PC-9 (cell line): Measurements from ENCODE around the gene IP6K3. TPM values are rescaled to one million over a fixed set of nuclear protein-coding genes. Genes with fewer than 3 reads are reported as not detected.
A peak's percentile ranks its signal among the peaks of the same experiment; 100 is the strongest.

ENCODE experiments used
- BruUV-seq: library from RNA; stranded (reverse); fragments of 400-500 nt; replicated peaks from 2 replicates; lab custom pipeline; 2021; lab: Mats Ljungman, UMichigan
- CTCF ChIA-PET: fragments of 300-600 bp; sonication (Branson Sonifier 250); formaldehyde crosslinking; loops from one replicate; lab custom pipeline; 2022; ENCODE audit warnings: antibody characterized with exemption; lab: Charles Lee
- POLR2A ChIA-PET: fragments of 300-600 bp; sonication (Branson Sonifier 250); formaldehyde crosslinking; loops from one replicate; lab custom pipeline; 2022; ENCODE audit warnings: antibody characterized with exemption; ENCODE audit not compliant: unreplicated experiment; lab: Charles Lee
- DNase-seq, 2 experiments: peaks; one replicate each; pipeline versions ENCODE4 v3.0.0 to v3.0.0-alpha.2; 2015 to 2022; ENCODE audit warnings: mixed read lengths in 1 of 2
- H2AFZ ChIP-seq: fragments of 200-600 bp; sonication (generic); 2 replicates; pipeline ENCODE4 v1.8.1; 2017; ENCODE audit warnings: antibody characterized with exemption
- H3F3A ChIP-seq: fragments of 200-600 bp; sonication (generic); 2 replicates; pipeline ENCODE4 v1.8.1; 2017; ENCODE audit warnings: antibody characterized with exemption, mild to moderate bottlenecking, low read depth; ENCODE audit not compliant: insufficient read depth
- H3K27ac ChIP-seq: fragments of 200-600 bp; sonication (generic); 2 replicates; pipeline ENCODE4 v1.6.1; 2016; ENCODE audit warnings: mixed run types
- H3K27me3 ChIP-seq: fragments of 200-600 bp; sonication (generic); 2 replicates; pipeline ENCODE4 v1.6.1; 2016; ENCODE audit warnings: low read depth, mixed run types; ENCODE audit not compliant: insufficient read depth
- H3K36me3 ChIP-seq: fragments of 200-600 bp; sonication (generic); 2 replicates; pipeline ENCODE4 v1.6.1; 2016; ENCODE audit warnings: low read depth, mixed run types
- H3K4me1 ChIP-seq: fragments of 200-600 bp; sonication (generic); replicated peaks from 2 replicates; pipeline ENCODE4 v1.6.1; 2016; ENCODE audit warnings: mixed run types; ENCODE audit not compliant: insufficient read depth
- H3K4me2 ChIP-seq: fragments of 200-600 bp; sonication (generic); 2 replicates; pipeline ENCODE4 v1.6.1; 2017; ENCODE audit warnings: mixed run types
- H3K4me3 ChIP-seq: fragments of 200-600 bp; sonication (generic); 2 replicates; pipeline ENCODE4 v1.6.1; 2016; ENCODE audit warnings: mixed run types
- H3K79me2 ChIP-seq: fragments of 200-600 bp; sonication (generic); 2 replicates; pipeline ENCODE4 v1.6.1; 2017; ENCODE audit warnings: low read depth, mixed run types
- H3K9me2 ChIP-seq: fragments of 200-600 bp; sonication (generic); 2 replicates; pipeline ENCODE4 v1.8.1; 2017; ENCODE audit warnings: mild to moderate bottlenecking; ENCODE audit not compliant: insufficient read depth
- H3K9me3 ChIP-seq: fragments of 200-600 bp; sonication (generic); 2 replicates; pipeline ENCODE4 v1.8.1; 2016; ENCODE audit warnings: low read depth; ENCODE audit not compliant: insufficient read depth
- H4K20me1 ChIP-seq: fragments of 200-600 bp; sonication (generic); 2 replicates; pipeline ENCODE4 v1.8.1; 2017; ENCODE audit not compliant: insufficient read depth
- CTCF ChIP-seq: fragments of 200-600 bp; sonication (generic); conservative IDR thresholded peaks from 2 replicates; pipeline ENCODE4 v1.6.1; 2017; ENCODE audit warnings: mixed run types, antibody characterized with exemption, mild to moderate bottlenecking, moderate library complexity
- EZH2 ChIP-seq: fragments of 200-600 bp; sonication (generic); IDR thresholded peaks from 2 replicates; pipeline ENCODE4 v1.8.0; 2017; ENCODE audit warnings: antibody characterized with exemption, low read depth
- intact Hi-C: fragments of 100-400 bp; cut with micrococcal nuclease; formaldehyde crosslinking; loops from one replicate; pipeline ENCODE4 v1.10.0; 2022; ENCODE audit not compliant: unreplicated experiment
- total RNA-seq: library from RNA; stranded (reverse); gene quantifications from 2 replicates; pipeline ENCODE4 v1.2.3, GENCODE V29; 2021

Gene IP6K3
- total RNA-seq, 1 experiment from 2014 or later, result not detected

- H3K4me1 ChIP-seq, result peaks cover 19% of the 10 kb centered on the region
- H3K9me2 ChIP-seq, result no peaks in the 10 kb centered on the region
- H3K27me3 ChIP-seq, result no peaks in the 10 kb centered on the region
- CTCF ChIA-PET, result no interaction called here
- BruUV-seq, result no TSS peak
- peaks cover 19% of the 10 kb centered on the region; the same call in 1 of the 2 replicates for H3F3A ChIP-seq
- peak; percentile 56 to 81 for DNase-seq
- no peaks in the 10 kb centered on the region for H3K79me2 ChIP-seq
- H3K4me2 ChIP-seq, result no peak overlapping the region
- intact Hi-C loops, result no loop called here
- no peak overlapping the region for H3K4me3 ChIP-seq
- peaks cover 3% of the 10 kb centered on the region; the same call in 1 of the 2 replicates for H3K36me3 ChIP-seq
- POLR2A ChIA-PET, result no interaction called here
- no peak overlapping the region for H2AFZ ChIP-seq
- 0 out of 2 replicates have a peak, but pooled peaks cover 5% of the 10 kb centered on the region for H4K20me1 ChIP-seq
- H3K27ac ChIP-seq, result no peak overlapping the region
- no peak for TF ChIP-seq EZH2
- peak; percentile 91 for TF ChIP-seq CTCF
- no peaks in the 10 kb centered on the region for H3K9me3 ChIP-seq
Observed at GRCh38 chr6:33768644-33769120, 22.0 kb upstream of the IP6K3 start.

- Histone ChIP-seq H3K4me2 (no peak overlapping the region), H3K27ac (no peak overlapping the region), H3K9me3 (no peaks in the 10 kb centered on the region), H4K20me1 (0 out of 2 replicates have a peak, but pooled peaks cover 3% of the 10 kb centered on the region), H3K79me2 (no peaks in the 10 kb centered on the region), H3K9me2 (no peaks in the 10 kb centered on the region), H3K27me3 (no peaks in the 10 kb centered on the region), H3K4me3 (no peak overlapping the region), H3K4me1 (peaks cover 15% of the 10 kb centered on the region), H2AFZ (no peak overlapping the region), H3K36me3 (no peaks in the 10 kb centered on the region), H3F3A (peaks cover 15% of the 10 kb centered on the region; the same call in 1 of the 2 replicates)
- CTCF ChIA-PET, result interaction anchor here (0.5 to 0.8 kb wide), 2 partner anchors 55 to 56 kb away, joined by 3 to 4 read pairs; partner anchors contain the start of gene UQCC2
- intact Hi-C loops, result no loop called here
- POLR2A ChIA-PET, result no interaction called here
- DNase-seq, result no peak
- no peak for TF ChIP-seq EZH2
- TF ChIP-seq CTCF, result no peak
- BruUV-seq, result no TSS peak
Observed at GRCh38 chr6:33766921-33767907, 20.5 kb upstream of the IP6K3 start.

GRCh38 chr6:33765368-33765767 is 18.7 kb upstream of the IP6K3 start:
- H3K4me2 ChIP-seq, result no peak overlapping the region
- no peaks in the 10 kb centered on the region for H3K9me3 ChIP-seq
- no peaks in the 10 kb centered on the region; the same call in 1 of the 2 replicates for H3F3A ChIP-seq
- intact Hi-C loops, result no loop called here
- no peaks in the 10 kb centered on the region for H3K79me2 ChIP-seq
- BruUV-seq, result no TSS peak
- no peak overlapping the region for H3K4me3 ChIP-seq
- no peaks in the 10 kb centered on the region for H3K9me2 ChIP-seq
- no peak for TF ChIP-seq EZH2
- no peak for TF ChIP-seq CTCF
- no peaks in the 10 kb centered on the region for H4K20me1 ChIP-seq
- ChIA-PET CTCF (no interaction called here), POLR2A (no interaction called here)
- H3K27me3 ChIP-seq, result no peaks in the 10 kb centered on the region
- H3K4me1 ChIP-seq, result peaks cover 6% of the 10 kb centered on the region
- H2AFZ ChIP-seq, result no peak overlapping the region
- H3K27ac ChIP-seq, result no peak overlapping the region
- no peaks in the 10 kb centered on the region for H3K36me3 ChIP-seq
- no peak for DNase-seq
